T-helper 2 cell treated with Interferon-gamma antibody and Interleukin-4, amounts not matched to agents 100 ng/mL and 5 ng/mL, for 36 hours (primary cell): Measurements from ENCODE around the gene MAPK1. TPM values are rescaled to one million over a fixed set of nuclear protein-coding genes. Genes with fewer than 3 reads are reported as not detected.
"Not testable (repeated sequence)": the region's sequence is repeated elsewhere in the genome, so short reads cannot be mapped to it uniquely, and the experiment has no call there.

ENCODE experiments used
- intact Hi-C: fragments of 100-400 bp; cut with micrococcal nuclease; formaldehyde crosslinking; loops from one replicate; pipeline ENCODE4 v1.15.1; 2023
- total RNA-seq: library from RNA; stranded (reverse); gene quantifications from 2 replicates; pipeline ENCODE4 v1.2.3, GENCODE V29; 2022

MAPK1 gene
- total RNA-seq, 1 donor from 2014 or later: 123 TPM

DNA sequence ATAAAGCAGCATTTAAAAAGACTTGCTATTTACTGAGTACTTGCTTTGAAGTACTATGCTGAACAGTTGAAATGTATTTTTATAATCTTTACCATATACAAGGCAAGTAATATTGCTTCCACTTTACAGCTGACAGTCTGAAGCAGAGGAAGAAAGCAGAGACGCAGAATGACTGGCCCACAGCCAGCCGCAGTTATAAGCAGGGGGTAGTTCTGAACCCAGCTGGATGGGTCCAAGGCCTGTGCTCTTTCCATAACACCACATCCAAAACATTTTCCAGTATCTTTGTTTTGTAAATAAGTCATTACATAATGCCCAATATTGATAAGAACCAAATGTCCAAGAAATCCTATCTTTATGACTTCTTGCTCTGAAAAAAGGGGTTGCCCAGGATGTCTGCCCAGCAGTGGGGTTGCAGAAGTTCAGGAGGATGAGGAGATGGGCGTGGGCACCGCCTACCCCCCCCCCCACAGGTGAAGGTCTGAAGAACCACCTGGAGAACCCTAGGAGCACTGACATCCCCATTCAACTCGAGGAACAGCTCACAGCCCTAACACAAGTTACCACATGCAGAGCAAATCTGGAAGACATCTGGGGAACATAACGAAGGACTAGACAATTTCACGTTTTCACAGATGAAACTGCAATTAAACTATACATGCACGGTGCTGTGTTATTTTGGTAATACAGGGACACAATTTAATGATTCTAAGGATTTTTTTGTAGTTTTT, 107.6 kb downstream of the MAPK1 start:
- intact Hi-C loops: no loop called here

- intact Hi-C loops: no loop called here
Measured at GRCh38 chr22:21759093-21759492, 108.4 kb downstream of the MAPK1 start.

GRCh38 chr22:21758091-21758864, 109.2 kb downstream of the MAPK1 start:
- intact Hi-C loops: no loop called here

DNA sequence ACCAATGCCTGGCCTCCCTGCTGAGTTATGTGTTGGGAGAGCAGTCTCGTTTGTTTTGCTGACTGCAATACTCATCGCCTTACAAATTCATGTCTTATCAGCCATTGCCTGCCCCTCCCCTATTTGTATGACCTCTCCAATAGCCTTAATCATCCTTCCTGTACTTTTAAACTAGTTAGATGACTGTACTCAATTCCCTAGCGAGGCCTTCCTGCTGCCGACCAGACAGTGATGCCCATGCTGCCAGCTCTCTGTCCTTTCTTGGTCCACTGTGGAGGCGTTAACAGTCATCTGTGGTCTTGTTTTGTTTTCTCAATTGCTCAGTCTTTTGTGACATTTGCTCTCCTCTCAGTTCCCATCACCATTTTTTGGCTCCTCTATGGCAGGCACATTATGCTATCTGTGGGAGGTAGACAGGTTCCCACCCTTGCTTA, 111.6 kb downstream of the MAPK1 start:
- intact Hi-C loops: no loop called here

DNA sequence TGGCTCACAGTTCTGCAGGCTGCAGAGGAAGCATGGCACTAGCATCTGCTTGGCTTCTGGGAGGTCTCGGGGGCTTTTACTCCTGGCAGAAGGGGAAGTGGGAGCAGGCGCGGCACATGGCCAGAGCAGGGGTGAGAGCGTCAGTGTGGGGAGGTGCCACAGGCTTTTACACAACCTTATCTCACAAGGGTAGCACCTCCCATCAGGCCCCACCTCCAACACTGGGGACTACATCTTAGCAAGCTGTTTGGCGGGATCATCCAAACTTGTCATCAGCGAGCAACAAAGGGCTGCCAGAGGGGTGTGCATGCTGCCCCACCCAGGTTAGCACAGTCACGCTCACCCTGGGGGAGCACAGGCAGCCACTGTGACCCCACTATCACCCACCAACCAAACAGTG, 112.9 kb downstream of the MAPK1 start:
- intact Hi-C loops: no loop called here

DNA sequence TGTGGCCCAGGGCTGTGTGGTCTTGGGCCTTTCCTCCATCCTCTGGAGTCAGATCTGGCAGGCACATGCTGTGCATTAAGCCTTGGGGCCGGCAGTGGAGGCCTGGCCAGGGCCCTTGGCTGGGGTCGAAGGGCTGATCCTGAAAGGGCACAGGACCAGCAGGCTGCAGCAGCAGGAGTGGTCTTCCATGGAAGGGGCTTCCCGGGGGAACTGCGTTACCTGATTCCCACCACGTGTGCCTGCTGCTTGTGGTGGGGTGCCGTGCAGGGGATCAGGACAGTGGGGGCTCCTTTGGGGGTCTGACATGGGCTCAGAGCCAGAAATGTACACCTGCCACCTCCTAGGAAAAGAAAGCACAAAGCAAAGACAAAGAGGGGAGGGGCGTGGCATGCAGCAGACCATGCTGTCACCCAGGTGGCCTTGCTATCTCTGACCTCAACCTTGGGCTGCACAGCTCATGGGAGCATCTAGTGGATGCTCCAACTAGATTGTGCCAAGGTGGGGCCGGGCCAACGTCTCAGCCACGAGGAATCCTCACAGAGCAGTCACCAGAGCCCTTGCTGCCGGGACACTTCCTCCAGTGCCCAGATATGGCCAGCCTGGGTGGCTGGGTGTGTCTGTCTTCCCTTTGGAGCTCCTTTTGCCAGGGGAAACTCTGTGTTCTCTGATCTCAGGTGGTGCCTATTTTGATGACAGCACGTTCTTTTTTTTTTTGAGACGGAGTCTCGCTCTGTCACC, 113.9 kb downstream of the MAPK1 start:
- intact Hi-C loops: no loop called here

GRCh38 chr22:21752276-21752675, 115.2 kb downstream of the MAPK1 start:
- intact Hi-C loops: no loop called here

DNA sequence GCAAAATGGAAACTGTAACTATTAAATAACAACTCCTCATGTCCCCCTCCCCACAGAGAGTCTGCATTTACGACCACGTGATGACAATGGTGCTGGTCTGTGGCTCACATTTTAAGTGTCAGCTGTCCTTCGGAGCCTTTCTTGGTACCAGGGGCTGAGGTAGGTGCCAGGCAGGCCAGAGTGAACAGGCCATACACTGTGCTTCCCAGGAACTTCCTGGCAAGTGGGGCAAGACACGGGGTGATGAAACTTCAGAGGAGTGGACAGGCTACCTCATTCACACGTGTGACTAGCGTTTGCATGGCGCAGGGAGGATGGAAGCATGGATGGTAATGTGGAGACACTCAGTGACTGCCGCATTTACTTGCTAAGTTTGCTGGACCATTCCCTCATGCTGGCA, 121.5 kb downstream of the MAPK1 start:
- intact Hi-C loops: no loop called here

DNA sequence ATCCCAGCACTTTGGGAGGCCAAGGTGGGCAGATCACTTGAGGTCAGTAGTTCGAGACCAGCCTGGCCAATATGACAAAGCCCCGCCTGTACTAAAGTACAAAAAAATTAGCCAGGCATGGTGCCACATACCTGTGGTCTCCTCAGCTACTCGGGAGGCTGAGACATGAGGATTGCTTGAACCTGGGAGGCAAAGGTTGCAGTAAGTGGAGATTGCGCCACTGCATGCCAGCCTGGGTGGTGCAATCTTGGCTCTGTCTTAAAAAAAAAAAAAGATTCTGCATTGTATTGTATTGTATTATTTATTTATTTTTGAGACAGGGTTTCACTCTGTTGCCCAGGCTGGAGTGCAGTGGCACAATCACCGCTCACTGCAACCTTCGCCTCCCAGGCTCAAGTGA, 122.5 kb downstream of the MAPK1 start:
- intact Hi-C loops: not testable (repeated sequence)

DNA sequence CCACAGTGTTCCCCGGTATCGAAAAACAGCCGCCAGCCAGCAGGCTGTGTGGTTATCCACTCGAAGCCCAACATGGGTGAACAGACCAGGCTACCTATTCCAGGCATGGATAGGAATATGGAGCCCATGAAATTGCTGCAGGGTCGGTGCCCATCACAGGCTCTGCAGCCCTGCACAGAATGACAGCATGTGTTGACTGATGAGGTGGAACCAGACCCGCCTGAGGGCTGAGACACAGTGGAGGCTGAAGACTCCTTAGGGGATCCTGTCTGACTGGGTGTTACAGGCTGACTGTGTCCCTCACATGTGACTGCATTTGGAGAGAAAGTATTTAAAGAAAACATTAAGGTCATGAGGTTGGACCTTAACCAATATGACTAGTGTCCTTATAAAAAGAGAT, 125.7 kb downstream of the MAPK1 start:
- intact Hi-C loops: no loop called here

- intact Hi-C loops: no loop called here
Measured at GRCh38 chr22:21741059-21741458, 126.4 kb downstream of the MAPK1 start.

DNA sequence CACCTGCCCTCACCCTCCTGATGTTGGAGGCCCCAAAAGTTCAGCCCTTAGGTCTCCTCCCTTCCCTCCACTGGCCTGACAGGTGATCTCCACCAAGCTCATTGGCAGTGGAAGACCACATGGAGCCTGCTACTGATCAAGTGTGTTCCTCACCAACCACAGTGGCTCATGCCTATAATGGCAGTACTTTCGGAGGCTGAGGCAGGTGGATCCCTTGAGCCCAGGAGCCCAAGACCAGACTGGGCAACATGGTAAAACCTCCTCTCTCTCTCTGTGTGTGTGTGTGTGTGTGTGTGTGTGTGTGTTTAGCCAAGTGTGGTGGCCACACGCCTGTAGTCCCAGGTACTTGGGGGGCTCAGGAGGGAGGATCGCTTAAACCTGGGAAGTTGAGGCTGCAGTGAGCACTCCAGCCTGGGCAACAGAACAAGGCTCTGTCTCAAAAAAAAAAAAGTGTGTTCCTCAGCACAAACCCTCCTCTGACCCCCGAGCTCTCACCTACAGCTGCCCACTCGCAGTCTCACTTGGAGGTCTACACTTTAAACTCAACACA, 127.5 kb downstream of the MAPK1 start:
- intact Hi-C loops: loop anchor here (5.0 to 10.0 kb wide), 2 partner anchors 98 to 125 kb away; partner anchors contain the start of genes MAPK1 and SDF2L1

DNA sequence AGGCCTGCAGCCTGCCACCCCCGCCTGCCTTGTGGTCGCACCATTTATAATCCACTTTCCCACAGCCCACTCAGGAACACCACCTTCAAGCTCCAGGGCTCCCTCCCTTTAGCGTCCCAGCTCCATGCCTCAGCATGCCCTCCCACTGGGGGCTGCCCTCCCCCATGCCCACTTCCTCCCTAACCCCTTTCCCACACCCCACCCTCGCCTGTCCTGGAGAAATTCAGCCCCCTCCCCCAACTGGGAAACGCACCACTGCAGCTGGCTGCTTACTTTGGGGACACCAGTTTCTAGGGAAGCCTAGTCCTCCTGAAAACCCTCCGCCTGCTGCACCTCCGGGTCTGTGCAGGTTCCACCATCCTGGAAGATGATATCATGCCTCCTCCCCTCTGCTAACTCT, 128.5 kb downstream of the MAPK1 start:
- intact Hi-C loops: loop anchor here (5.0 to 10.0 kb wide), 2 partner anchors 97 to 126 kb away; partner anchors contain the start of genes MAPK1 and SDF2L1

DNA sequence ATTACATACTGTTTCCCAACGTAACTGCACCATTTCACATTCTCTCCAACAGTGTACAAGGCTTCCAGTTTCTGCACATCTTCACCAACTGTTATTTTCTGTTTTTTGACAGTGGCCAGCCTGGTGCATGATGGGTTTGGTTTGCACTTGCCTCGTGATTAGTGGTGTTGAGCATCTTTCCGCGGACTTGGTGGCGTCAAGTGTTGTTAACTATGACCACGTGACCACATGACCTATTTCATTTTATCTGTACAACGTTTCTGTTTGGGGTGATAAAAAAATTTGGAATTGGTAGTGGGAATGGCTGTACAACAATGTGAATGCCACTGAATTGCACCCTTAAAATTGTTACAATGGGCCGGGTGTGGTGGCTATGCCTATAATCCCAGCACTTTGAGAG, 129.4 kb downstream of the MAPK1 start:
- intact Hi-C loops: loop anchor here (5.0 to 10.0 kb wide), 2 partner anchors 96 to 127 kb away; partner anchors contain the start of genes MAPK1 and SDF2L1

GRCh38 chr22:21736948-21737347, 130.5 kb downstream of the MAPK1 start:
- intact Hi-C loops: loop anchor here (5.0 to 10.0 kb wide), 2 partner anchors 95 to 128 kb away; partner anchors contain the start of genes MAPK1 and SDF2L1

- intact Hi-C loops: loop anchor here (5.0 to 10.0 kb wide), 2 partner anchors 94 to 129 kb away; partner anchors contain the start of genes MAPK1 and SDF2L1
Measured at GRCh38 chr22:21736084-21736642, 131.3 kb downstream of the MAPK1 start.

DNA sequence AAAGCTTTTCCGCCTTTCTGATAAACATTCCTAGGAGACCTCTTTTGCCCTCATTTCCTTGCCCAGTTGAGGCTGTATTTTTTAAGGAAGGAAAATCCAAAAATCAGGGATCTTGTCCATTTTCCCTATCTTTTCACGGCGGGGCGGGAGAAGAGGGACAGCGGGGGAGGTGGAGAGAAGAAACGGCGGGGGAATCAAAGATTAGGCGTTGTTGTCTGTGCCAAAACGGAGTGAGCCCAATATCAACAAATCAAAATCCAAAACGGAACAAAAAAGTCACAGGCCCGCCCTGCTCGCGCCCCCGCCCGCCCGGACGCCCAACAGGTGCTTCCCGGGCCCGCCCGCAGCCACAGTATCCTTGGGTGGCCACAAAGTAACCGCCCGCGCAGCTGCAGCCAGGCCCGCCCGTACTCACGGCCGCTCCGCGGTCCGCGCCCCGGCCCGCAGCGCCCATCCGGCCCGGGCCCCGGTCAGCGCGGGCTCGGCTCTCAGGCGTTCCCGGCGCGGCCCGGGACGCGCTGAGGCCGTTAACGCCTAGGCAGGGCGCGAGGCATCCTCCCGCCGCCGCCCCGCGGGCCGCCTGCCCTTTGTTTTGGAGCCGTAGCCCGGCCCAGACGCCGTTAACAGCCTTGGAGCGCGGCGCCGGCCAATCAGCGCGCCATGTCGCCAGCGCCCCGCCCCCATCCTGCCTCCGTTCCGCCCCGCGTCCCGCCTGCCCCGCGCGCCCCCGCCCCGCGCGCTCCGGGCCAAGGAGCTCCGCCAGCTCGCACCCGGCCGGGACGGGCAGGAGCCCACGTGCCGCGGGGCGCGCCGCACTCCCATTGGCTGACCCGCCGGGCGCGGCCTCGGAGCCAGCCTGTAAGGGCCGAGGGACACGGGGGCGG, 132.0 kb downstream of the MAPK1 start, which contains the start of gene YPEL1:
YPEL1 (minus strand) TSS at position 595 of the 884 bp plus-strand sequence. CDS start 25,050 bp downstream, outside the sequence.
- intact Hi-C loops: loop anchor here (1.0 to 10.0 kb wide), 3 partner anchors 78 to 129 kb away; partner anchors contain the start of genes MAPK1 and SDF2L1

- intact Hi-C loops: loop anchor here (1.0 to 10.0 kb wide), 3 partner anchors 77 to 130 kb away; partner anchors contain the start of genes MAPK1 and SDF2L1
Measured at GRCh38 chr22:21734540-21735199, 132.8 kb downstream of the MAPK1 start.

GRCh38 chr22:21731503-21731902, 135.9 kb downstream of the MAPK1 start:
- intact Hi-C loops: loop anchor here (10.0 kb wide), 1 partner anchor 133 kb away; the partner anchor contains the start of gene MAPK1
